Measurements from ENCODE around the gene C17orf75.

C17orf75 gene

DNA sequence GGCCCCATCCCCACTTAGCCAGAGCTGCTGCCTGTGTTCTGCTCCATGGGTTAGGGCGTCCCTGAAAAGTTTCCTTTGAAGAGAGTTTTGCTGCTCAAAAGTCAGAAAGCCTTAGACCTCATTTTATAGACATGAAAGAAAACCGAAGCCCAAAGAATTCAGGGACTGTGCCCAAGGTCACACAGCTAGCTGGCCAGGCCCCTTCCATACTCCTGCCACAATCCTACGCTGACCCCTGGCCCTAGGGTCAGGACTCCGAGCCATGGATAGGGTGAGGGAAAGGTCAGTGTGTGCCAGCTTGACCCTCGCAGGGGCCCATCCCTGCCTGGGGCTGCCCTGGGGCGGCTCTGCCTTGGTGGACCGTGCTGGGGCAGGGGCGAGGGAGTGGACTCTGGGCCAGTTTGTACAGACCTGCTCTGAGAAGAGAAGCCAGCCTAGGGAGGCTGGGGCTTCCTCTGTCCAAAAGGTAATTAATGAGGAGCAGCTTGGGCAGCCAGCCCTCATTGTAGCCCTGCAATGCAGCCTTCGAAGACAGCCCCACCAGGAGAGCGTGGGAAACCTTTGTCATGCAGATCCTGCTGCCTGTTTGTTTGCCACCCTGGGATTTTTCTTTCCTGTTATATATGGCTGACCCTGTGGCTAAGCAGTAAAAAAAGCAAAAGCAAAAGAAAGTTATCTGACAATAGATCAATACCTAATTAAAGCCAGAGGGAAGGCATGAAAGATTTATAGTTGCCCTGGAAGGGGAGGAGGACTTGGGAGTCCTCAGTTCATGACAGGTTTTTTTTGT is 38.9 kb downstream of the C17orf75 start:
- ChIA-PET CTCF (no interaction called here), POLR2A (no interaction called here)
- H3K4me3 ChIP-seq (ENCODE audit: low read depth, low read length): no peak overlapping the region
- no peak for TF ChIP-seq CTCF (IDR thresholded peaks at IDR 0.05; ENCODE audit: insufficient read depth, low read length, missing control alignments)
- DNase-seq (ENCODE audit: low read depth, low spot score): no peak

GRCh38 chr17:32302037-32302436 is 39.9 kb downstream of the C17orf75 start:
- POLR2A ChIA-PET: no interaction called here
- CTCF ChIA-PET: no interaction called here
- no peak for DNase-seq (ENCODE audit: low read depth, low spot score)
- no peak overlapping the region for H3K4me3 ChIP-seq (ENCODE audit: low read depth, low read length)
- no peak for TF ChIP-seq CTCF (IDR thresholded peaks at IDR 0.05; ENCODE audit: insufficient read depth, low read length, missing control alignments)

DNA sequence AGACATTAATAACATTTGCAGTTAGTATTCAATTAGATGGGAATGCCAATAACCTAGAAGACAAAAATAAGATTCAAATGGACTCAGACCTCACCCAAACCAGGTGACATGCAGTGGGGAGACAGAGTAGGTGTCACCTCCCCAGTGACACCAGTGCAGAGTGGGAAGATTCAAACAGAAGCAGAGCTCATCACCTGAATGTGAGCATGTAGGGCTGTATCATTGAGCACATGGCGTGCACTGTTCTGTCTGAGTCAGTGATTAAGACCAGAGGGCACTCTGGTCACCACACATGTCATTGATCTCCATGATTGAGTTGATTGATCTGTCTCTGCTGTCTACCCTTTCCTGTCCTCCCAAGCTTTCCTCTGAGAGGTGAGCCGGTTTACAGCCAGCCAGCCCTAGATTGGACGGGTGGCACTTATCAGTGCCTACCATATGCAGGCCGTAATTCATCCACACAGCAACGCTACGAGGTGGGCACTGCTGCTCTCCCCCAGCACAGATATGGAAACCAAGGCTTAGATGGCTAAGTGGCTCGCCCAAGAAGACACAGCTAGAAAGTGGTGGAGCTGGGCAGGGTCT is 42.3 kb downstream of the C17orf75 start:
- DNase-seq (ENCODE audit: low read depth, low spot score): no peak
- no peak for TF ChIP-seq CTCF (IDR thresholded peaks at IDR 0.05; ENCODE audit: insufficient read depth, low read length, missing control alignments)
- no peak overlapping the region for H3K4me3 ChIP-seq (ENCODE audit: low read depth, low read length)
- POLR2A ChIA-PET: no interaction called here
- CTCF ChIA-PET: no interaction called here

DNA sequence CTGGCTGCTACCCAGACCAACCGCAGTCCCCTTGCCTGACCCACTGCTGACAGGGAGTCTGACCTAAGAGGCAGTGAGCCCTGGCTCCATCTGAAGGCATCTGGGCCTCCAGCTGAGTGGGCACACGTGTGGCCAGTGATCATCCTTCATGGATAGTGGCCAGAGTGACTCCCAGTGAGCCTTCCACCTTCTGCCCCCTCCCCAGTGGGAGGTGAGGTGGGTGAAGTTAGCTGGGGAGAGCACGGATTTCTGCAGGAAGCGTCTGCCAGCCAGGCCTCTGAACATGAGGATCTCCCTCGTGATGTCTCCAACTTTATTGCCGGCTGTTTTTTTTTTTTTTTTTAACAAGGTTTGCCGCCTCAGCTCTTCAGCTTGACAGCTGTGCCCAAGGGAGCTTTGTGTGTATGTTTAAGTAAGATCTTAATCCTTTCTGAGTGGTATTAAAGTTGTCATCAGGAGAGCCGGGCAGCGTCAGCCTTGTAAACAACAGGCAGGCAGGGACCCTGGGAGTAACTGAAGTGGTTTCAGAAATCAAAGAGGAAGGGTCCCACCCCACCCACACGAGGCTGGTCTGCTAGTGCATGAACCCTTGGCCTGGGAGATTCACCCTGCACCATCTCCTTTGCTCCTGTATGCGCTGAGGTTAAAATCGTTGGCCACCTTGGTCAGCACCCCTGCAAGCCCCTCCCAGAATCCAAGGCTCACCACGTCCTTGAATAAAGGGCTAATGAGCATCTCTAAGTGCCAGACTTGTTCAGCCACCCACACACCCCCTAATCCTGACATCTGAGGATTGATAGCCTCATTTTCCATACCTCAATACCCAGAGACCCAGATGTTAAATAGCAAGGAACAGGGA is 43.0 kb downstream of the C17orf75 start:
- DNase-seq (ENCODE audit: low read depth, low spot score): no peak
- no peak overlapping the region for H3K4me3 ChIP-seq (ENCODE audit: low read depth, low read length)
- CTCF ChIA-PET: interaction anchor here (1.0 kb wide), 1 partner anchor 12 kb away, joined by 3 read pairs; no protein-coding TSS in a partner anchor
- no peak for TF ChIP-seq CTCF (IDR thresholded peaks at IDR 0.05; ENCODE audit: insufficient read depth, low read length, missing control alignments)
- POLR2A ChIA-PET: no interaction called here

- POLR2A ChIA-PET: no interaction called here
- no peak for TF ChIP-seq CTCF (IDR thresholded peaks at IDR 0.05; ENCODE audit: insufficient read depth, low read length, missing control alignments)
- no peak overlapping the region for H3K4me3 ChIP-seq (ENCODE audit: low read depth, low read length)
- CTCF ChIA-PET: interaction anchor here (1.0 kb wide), 1 partner anchor 11 kb away, joined by 3 read pairs; no protein-coding TSS in a partner anchor
- no peak for DNase-seq (ENCODE audit: low read depth, low spot score)
Observed at GRCh38 chr17:32298298-32298697, 43.7 kb downstream of the C17orf75 start.

DNA sequence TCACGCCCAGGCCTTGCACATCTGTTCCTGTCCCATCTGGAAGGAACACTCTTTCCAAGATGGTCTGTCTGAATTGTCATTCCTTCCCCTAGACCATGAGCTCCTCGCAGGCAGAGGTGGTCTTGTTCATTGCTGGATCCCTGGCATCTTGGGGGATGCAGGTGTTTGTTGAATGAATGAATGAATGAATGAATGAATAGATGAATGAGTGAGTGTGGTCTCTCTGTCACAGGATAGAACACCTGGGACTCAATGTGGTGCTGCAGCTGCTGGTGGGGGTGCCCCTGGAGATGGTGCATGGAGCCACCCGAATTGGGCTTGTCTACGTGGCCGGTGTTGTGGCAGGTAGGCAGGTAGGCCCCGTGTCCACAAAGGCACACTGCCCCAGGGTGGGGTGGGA is 44.1 kb downstream of the C17orf75 start:
- POLR2A ChIA-PET: no interaction called here
- CTCF ChIA-PET: no interaction called here
- no peak overlapping the region for H3K4me3 ChIP-seq (ENCODE audit: low read depth, low read length)
- no peak for DNase-seq (ENCODE audit: low read depth, low spot score)
- TF ChIP-seq CTCF (IDR thresholded peaks at IDR 0.05; ENCODE audit: insufficient read depth, low read length, missing control alignments): no peak

Data from AG04449 (cell line).